ENCODE data around the gene HBE1.
"Not testable (repeated sequence)": the region's sequence is repeated elsewhere in the genome, so short reads cannot be mapped to it uniquely, and the experiment has no call there.

HBE1 gene

DNA sequence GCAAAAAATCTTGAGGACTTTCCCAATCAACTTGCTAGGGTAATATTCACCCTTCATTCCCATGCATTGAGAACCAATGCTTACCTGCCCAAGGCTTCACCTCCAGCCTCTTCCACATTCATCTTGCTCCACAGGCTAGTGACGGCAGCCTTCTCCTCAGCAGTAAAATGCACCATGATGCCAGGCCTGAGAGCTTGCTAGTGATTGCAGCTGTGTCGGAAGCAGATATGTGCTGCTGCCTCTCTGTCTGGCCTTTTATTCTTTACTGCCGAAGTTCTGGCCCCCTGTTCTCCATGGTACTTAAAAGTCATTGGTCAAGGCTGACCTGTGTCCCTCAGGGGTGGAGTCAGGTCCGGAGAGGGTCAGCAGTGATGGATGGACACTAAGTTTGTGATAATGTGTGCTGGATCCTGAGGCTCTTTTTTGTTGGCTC is at the start of gene HBE1:
Gene HBE1 (minus strand): TSS at position 231 of the 433 bp plus-strand sequence. CDS start 55 bp downstream, at position 176.
- DNase-seq (ENCODE audit: low read depth), result no peak

DNA sequence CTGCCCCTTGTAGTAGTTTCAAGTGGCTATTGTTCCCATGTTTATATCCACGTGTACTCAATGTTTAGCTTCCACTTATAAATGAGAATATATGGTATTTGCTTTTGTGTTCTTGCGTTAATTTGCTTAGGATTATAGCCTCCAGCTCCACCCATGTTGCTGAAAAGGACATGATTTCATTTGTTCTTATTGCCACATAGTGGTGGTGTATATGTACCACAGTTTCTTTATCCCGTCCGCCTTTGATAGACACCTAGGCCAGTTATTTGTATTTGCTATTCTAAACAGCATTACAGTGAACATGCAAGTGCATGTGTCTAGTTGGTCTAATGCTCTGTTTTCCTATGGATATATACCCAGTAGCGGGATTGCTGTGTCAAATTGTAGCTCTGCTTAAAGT is 47.5 kb upstream of the HBE1 start:
- no peak for DNase-seq (ENCODE audit: low read depth)

DNA sequence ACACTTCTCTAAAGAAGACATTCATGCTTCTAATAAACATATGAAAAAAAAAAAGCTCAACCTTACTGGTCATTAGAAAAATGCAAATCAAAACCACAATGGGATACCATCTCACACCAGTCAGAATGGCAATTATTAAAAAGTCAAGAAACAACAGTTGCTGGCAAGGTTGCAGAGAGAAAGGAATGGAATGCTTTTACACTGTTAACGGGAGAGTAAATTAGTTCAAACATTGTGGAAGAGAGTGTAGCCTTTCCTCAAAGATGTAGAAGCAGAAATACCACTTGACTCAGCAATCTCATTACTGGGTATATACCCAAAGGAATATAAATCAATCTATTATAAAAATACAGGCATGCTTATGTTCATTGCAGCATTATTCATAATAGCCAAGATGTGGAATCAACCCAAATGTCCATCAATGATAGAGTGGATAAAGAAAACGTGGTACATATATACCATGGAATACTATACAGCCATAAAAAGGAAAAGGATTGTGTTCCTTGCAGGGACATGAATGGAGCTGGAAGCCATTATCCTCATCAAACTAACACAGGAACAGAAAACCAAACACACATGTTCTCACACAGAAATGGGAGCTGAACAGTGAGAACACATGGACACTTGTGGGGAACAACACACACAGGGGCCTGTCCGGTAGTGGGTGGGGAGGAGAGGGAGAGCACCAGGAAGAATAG is 43.7 kb upstream of the HBE1 start:
- DNase-seq (ENCODE audit: low read depth), result not testable (repeated sequence)

DNA sequence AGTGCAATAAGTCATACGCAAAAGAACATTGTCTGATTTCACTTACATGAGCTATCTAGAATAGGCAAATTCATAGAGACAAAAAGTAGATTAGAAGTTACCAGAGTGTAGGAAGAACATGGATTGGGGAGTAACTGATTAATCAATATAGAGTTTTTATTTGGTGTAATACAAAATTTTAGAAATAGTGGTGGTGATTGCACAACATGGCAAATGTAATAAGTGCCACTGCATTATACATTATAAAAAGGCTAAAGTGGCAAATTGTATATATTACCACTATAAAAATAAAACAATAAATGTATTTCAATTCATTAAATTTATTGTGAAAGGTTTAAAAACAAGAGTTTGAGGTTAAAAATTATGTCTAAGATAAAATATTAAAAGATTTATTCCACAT is 40.7 kb upstream of the HBE1 start:
- DNase-seq (ENCODE audit: low read depth), result no peak

DNA sequence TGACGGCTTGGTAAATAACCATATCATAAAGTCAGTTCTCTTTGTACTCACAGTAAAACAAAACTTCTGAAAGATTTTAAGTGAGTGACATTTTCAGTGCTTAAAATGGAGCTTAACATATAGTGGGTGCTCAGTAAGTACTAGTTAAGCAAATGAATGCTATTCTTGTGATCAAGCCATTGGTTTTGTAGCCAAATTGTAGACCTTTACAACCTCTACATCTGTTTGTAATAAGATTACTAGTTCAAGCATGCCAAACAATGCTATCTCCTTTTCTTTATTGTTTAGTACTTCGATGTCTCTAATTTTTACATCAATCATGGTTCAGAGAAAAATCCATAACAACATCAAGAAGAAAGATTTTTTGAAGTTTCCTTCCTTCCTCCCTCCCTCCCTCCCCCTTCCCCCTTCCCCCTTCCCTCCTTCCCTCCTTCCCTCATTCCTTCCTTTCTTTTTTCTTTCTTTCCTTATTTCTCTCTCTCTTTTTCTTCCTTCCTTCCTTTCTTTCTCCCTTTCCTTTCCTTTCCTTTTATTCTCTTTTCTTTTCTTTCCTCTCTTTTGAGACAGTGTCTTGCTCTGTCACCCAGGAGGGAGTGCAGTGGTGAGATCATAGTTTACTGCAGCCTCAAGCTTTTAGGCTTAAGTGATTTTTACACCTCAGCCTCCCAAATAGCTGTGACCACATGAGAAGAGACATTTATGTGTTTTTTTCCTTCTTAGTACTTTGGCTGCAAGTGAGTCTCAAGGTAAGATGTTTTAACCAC is 37.7 kb upstream of the HBE1 start:
- DNase-seq (ENCODE audit: low read depth), result no peak

DNA sequence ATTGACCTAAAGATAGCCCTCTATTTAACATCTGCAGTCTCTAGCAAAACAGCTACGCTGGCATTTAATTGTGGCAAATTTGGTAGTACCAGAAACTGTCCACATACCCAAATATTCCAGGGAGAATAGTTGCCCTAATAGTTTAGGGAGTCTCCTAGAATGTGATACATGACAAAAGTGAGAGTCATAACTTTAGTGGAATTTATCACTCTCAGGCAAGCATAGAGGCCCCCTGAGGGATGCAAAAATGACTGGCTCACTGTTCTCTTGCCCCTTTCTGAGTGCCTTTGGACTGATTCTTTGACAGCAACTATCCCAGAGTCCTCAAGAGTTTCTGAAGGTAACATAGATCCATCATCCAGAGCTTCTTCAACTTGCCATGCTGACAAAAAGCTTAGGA is 34.3 kb upstream of the HBE1 start:
- no peak for DNase-seq (ENCODE audit: low read depth)

DNA sequence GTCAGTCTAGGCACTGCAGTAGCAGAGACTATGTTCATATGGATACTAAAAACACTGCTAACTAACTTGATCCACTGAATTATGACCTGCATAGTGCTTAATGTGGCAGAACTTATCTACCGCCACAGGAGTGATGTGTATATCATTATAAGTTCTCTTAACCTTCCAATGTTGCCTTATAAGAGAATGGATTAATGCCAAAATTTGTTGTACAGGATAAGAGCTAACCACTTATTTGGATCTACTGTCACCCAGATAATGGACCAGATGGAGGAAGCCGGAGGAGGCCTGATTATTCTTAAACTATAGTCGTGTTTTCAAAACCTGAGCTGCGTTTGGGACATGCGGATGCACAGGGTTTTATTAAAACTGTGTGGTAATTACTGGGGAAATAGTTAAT is 33.9 kb upstream of the HBE1 start:
- DNase-seq (ENCODE audit: low read depth), result no peak

DNA sequence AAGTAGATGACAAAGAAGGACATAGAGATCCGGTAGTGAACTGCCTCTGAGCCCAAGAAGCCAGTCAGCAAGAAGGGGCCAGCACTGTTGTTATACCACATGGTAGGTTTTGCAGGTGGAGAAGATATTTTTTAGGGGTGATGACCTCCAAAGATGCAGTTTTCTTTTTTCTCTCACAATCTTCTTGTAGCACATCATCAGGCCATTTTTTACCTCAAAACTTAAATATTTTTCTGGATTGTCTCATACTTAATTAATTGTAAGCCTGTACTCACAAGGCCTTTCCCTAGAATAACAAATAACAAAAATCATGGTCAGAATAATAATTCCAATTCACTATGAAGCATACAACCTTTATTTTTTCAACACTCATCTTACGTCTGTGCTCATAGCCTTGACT is 32.1 kb upstream of the HBE1 start, which contains the start of gene OR51B4:
Gene OR51B4 (minus strand): TSS at position 101 of the 400 bp plus-strand sequence. CDS start 0 bp downstream, at position 101.
- DNase-seq (ENCODE audit: low read depth), result no peak

DNA sequence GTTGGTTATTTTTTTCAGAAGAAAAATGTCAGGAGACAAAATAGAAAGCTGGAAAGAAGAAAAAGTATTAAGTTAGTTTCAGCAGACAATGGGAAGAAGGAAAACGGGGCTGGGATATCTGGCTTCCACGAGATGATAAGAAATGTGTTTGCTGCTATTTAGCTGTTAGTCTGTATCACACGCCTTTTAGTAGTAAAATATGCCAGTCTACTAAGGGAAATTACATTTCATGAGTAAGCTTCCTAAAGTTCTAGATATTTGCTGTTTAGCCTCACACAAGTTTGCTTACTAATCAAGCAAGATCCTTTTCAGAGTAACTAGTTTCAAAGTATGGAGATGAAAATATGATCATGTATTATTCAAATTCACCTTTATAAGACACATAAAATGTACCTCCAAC is 30.5 kb upstream of the HBE1 start:
- DNase-seq (ENCODE audit: low read depth), result no peak

DNA sequence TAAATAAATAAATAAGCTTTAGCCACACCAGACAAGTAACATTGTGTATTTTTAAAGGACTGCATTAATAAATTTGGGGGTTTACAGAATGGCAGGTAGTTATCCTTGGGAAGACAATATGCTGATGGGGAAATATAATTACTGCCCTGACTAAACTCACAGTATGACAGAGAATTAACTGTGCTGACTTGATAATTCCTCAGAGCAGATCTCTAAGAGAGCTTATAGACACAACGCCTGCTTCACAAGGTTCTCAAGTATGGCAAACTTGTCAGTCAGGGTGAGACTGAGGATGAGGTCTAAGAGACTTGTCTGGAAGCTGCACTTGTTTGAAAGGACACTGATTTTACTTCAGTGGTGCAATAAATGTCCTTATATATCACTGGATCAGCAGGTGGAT is 28.7 kb upstream of the HBE1 start:
- DNase-seq (ENCODE audit: low read depth), result no peak

DNA sequence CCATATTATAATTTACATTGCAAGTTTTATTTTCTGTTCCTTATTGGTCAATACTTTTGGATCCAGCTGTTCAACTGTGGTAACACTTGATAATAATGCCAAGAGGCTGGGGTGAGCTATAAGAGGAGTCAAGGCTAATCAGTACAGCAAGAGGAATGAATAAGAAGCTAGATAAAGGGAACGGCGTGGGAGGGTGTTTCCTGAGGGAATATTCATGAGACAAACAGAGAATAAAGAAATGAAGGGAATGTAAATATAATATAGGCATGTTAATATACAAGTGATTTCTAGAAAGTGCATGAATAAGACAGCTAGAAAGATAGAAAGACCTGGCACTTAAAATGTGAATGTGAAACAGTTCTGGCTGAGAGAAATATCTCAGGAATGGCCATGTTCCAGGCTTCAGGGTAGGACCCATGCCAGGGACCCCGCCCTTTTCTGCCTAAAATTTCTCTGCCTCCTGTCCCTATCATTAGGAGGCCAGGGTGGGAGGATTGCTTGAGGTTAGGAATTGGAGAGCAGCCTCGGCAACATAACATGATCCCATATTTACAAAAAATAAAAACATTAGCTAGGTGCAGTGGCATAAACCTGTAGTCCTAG is 28.1 kb upstream of the HBE1 start:
- no peak for DNase-seq (ENCODE audit: low read depth)

DNA sequence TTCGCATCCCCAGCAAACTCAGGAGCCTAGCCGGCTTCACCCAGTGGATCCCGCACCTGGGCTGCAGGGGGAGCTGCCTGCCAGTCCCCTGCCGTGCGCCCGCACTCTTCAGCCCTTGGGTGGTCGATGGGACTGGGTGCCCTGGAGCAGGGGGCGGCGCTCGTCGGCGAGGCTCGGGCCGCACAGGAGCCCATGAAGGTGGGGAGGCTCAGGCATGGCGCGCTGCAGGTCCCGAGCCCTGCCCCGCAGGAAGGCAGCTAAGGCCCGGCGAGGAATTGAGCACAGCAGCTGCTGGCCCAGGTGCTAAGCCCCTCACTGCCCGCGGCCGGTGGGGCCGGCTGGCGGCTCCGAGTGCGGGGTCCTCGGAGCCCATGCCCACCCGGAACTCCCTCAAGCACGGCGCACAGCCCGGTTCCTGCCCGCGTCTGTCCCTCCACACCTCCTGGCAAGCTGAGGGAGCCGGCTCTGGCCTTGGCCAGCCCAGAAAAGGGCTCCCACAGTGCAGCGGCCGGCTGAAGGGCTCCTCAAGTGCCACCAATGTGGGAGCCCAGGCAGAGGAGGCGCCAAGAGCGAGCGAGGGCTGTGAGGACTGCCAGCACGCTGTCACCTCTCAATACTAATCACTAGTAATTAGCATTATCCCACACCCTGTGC is 24.7 kb upstream of the HBE1 start:
- DNase-seq (ENCODE audit: low read depth), result not testable (repeated sequence)

DNA sequence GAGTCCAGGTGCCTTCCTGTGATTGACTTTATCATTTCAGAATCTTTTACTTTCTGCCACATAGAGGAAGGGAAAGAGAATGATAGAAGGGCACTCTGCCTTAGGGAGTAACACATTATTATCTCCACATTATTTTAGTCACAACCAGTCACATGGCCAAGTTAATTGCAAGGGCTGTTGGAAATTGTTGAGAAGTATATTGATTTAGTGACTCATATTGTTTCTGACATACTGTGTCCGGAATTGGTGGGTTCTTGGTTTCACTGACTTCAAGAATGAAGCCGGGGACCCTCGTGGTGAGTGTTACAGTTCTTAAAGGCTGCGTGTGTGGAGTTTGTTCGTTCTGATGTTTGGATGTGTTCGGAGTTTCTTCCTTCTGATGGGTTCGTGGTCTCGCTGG is 23.3 kb upstream of the HBE1 start:
- no peak for DNase-seq (ENCODE audit: low read depth)

DNA sequence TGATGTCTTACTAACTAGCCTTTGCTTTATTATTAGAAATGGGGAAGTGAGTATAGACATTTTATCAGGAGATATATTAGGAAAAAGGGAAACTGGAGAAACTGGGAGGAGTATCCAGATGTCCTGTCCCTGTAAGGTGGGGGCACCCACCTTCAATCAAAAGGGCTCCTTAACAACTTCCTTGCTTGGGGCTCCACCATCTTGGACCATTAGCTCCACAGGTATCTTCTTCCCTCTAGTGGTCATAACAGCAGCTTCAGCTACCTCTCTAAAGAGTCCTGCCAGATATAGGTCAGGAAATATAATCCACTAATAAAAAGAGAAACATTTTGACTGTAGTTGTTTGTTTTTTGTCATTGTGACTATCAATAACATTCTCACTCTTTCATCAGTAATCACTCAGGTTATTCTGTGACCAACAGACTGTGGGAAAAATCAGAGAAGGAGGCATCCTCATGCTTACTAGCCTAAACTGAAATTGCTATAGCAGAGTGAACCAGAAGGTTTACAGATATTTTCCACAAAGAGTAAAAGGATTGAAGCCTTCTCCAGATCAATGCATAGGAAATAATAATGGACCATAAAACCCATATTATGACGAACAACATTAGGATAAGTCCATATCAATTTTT is 21.6 kb upstream of the HBE1 start:
- DNase-seq (ENCODE audit: low read depth), result no peak

DNA sequence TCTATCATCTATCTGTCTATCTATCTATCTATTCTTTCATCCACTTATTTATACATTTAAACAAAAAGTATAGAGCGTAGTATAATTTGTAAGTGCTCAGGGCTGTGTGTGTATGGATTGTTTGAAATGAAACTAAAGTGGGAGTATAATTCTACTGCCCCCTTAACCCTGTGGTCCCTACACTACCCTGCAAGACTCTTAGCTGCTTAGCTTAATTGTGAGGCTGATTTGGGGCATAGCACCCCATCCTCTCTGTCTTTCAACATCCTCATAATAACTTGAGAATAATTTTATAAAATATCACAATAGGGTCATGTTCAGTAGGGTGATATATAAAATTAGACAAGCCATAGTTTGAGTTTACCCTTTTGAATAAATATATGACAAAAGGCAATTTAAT is 20.4 kb upstream of the HBE1 start:
- no peak for DNase-seq (ENCODE audit: low read depth)

DNA sequence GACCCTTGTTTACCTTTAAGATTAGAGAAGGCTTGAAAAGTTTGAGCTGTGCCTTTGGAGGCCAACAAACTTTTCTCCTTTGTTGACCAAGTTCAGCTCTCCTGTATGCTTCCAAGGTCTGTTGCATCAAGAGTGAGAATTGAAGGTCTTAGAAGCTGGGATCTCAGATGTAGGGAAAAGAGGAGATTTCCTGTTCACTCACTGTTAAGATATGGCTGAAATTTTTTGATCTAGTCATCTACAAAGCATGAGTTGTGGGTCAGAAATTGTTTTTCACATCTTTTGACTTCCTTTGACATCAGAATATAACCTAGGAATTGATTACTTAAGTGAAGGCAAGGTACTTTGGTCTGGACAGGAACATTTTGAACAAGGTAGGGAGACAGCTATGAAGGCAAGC is 20.0 kb upstream of the HBE1 start:
- no peak for DNase-seq (ENCODE audit: low read depth)

DNA sequence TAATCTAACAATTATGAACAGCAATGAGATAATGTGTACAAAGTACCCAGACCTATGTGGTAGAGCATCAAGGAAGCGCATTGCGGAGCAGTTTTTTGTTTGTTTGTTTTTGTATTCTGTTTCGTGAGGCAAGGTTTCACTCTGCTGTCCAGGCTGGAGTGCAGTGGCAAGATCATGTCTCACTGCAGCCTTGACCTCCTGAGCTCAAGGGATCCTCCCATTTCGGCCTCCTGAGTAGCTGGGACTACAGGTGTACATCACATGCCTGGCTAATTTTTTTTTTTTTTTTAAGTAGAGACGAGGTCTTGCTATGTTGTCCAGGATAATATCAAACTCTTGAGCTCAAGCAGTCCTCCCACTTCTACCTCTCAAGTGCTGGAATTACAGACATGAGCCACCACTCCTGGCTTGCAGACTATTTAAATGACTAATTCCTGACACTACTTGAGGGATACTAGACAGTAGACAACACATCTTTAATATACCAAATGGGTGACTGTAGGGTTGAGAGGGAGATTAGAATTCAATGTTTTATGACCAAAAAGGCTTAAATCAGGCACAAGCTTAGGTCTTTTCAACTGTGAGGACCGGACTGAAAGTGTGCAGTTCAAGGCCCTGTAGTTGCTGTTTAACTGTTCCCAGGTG is 19.3 kb upstream of the HBE1 start:
- DNase-seq (ENCODE audit: low read depth), result no peak

DNA sequence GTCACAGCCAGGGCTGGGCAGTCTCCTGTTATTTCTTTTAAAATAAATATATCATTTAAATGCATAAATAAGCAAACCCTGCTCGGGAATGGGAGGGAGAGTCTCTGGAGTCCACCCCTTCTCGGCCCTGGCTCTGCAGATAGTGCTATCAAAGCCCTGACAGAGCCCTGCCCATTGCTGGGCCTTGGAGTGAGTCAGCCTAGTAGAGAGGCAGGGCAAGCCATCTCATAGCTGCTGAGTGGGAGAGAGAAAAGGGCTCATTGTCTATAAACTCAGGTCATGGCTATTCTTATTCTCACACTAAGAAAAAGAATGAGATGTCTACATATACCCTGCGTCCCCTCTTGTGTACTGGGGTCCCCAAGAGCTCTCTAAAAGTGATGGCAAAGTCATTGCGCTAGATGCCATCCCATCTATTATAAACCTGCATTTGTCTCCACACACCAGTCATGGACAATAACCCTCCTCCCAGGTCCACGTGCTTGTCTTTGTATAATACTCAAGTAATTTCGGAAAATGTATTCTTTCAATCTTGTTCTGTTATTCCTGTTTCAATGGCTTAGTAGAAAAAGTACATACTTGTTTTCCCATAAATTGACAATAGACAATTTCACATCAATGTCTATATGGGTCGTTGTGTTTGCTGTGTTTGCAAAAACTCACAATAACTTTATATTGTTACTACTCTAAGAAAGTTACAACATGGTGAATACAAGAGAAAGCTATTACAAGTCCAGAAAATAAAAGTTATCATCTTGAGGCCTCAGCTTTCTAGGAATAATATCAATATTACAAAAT is 18.6 kb upstream of the HBE1 start:
- no peak for DNase-seq (ENCODE audit: low read depth)

DNA sequence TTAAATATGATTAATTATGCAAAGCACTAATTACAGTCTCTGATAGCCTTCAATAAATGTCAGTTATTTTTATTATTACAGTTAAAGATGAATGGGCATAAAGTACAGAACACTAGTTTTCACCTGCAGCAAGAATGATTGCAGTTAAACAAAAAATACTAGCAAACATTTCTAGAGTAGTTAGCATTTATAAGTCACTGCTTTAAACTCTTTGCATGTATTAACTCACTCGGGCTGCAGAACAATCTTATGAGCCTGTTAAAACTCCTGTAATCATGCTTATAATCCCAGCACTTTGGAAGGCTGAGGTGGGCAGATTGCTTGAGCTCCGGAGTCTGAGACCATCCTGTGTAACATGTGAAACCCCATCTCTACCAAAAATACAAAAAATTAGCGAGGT is 17.2 kb upstream of the HBE1 start:
- DNase-seq (ENCODE audit: low read depth), result no peak

DNA sequence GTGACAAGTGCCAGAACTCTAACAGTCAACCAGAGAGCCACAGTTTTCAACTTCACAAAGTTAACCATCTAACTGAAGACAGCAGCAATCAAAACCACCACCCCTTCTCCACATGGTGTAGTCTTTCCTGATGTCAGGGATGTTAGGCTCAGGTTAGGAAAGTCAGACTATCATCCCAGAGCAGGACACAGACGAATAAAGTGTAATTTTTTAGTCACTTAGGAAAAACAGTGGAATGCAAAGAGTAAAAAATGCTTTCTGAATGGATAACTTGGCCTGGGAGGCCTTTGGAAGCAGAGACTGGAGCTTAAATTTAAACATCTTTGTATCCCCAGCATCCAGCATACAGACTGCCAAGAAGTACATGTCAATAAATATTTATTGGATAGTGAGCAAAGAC is 16.6 kb upstream of the HBE1 start:
- no peak for DNase-seq (ENCODE audit: low read depth)

Data from stimulated activated CD8-positive, alpha-beta memory T cell treated with anti-CD3 and anti-CD28 coated beads, Interleukin-15, amount 100 ng/mL, for 24 hours (primary cell).